K562 (cell line): ENCODE results near the gene LRFN3. TPM values are rescaled to one million over a fixed set of nuclear protein-coding genes. Genes with fewer than 3 reads are reported as not detected.

ENCODE experiments used
- ATAC-seq: fragments of 200-7000 bp; cut with Tn5 transposase; 3 replicates; pipeline ENCODE4 v1.9.1; 2020; ENCODE audit warnings: moderate library complexity
- BruUV-seq: library from RNA; stranded (reverse); fragments of 400-500 nt; replicated peaks from 2 replicates; lab custom pipeline; 2021; lab: Mats Ljungman, UMichigan
- CTCF ChIA-PET: fragments of 300-600 bp; formaldehyde crosslinking; extraction: SDS; loops from one replicate; lab custom pipeline; 2021; ENCODE audit warnings: low intra/inter-chr PET ratio; lab: Yijun Ruan, JAX
- POLR2A ChIA-PET: fragments of 300-600, 350-650 bp; sonication (Branson Sonifier 250); formaldehyde crosslinking; extraction: SDS; loops from one replicate; lab custom pipeline; 2021; ENCODE audit warnings: antibody characterized with exemption, inconsistent platforms; lab: Yijun Ruan, JAX
- DNase-seq, 4 experiments: peaks; one replicate each; pipeline versions ENCODE4 v3.0.0 to v3.0.0-alpha.2; 2011 to 2018; ENCODE audit warnings: low spot score in 3 of 4, mixed read lengths in 3 of 4; ENCODE audit errors: extremely low read depth in 1 of 4
- FAIRE-seq: peaks from 2 replicates; lab custom pipeline; 2011; peaks lifted over from hg19 to GRCh38; lab: Jason Lieb, UNC
- H2AFZ ChIP-seq: 2 replicates; pipeline ENCODE4 v1.6.0; 2011; ENCODE audit warnings: low read depth, low read length, control low read depth, inconsistent platforms
- H3K27ac ChIP-seq: fragments of 200-600 bp; 3 replicates; pipeline ENCODE4 v1.8.0; 2011; ENCODE audit warnings: low read depth, mild to moderate bottlenecking, control low read depth, inconsistent platforms, low read length, moderate library complexity, mixed read lengths; ENCODE audit errors: extremely low read depth
- H3K27me3 ChIP-seq, 2 experiments: fragments of 300-600 bp in 1 of 2; 2 replicates in 1 of 2; 3 replicates in 1 of 2; pipeline versions ENCODE4 v1.6.0 to v1.8.0; 2011; ENCODE audit warnings: inconsistent platforms in 2 of 2, low read length in 2 of 2, mild to moderate bottlenecking in 1 of 2, mixed read lengths in 1 of 2, moderate library complexity in 1 of 2; ENCODE audit not compliant: control insufficient read depth in 2 of 2, insufficient read depth in 2 of 2
- H3K36me3 ChIP-seq: fragments of 300-600 bp; 3 replicates; pipeline ENCODE4 v1.8.0; 2011; ENCODE audit warnings: mild to moderate bottlenecking, low read length, inconsistent platforms; ENCODE audit not compliant: control insufficient read depth, insufficient read depth
- H3K4me1 ChIP-seq, 2 experiments: fragments of 200-600 bp in 1 of 2; replicated peaks in 1 of 2; 2 replicates in 1 of 2; 3 replicates in 1 of 2; pipeline versions ENCODE4 v1.5.1 to v1.8.0; 2011; ENCODE audit warnings: inconsistent platforms in 2 of 2, low read length in 2 of 2, mild to moderate bottlenecking in 1 of 2, mixed read lengths in 1 of 2, moderate library complexity in 1 of 2; ENCODE audit not compliant: control insufficient read depth in 2 of 2, insufficient read depth in 2 of 2
- H3K4me2 ChIP-seq: 2 replicates; pipeline ENCODE4 v1.6.1; 2011; ENCODE audit warnings: low read length, control low read depth, inconsistent platforms, mixed read lengths; ENCODE audit not compliant: insufficient read depth
- H3K4me3 ChIP-seq: fragments of 200-600 bp; sonication (generic), shearing (Covaris generic); 2 replicates; pipeline ENCODE4 v1.5.1; 2016; ENCODE audit warnings: control low read depth, inconsistent platforms
- H3K79me2 ChIP-seq: fragments of 200-600 bp; 3 replicates; pipeline ENCODE4 v1.8.0; 2011; ENCODE audit warnings: low read length, inconsistent platforms; ENCODE audit not compliant: control insufficient read depth, insufficient read depth
- H3K9ac ChIP-seq, 2 experiments: 2 replicates each; pipeline versions ENCODE4 v1.6.0 to v1.6.1; 2011; ENCODE audit warnings: low read depth in 2 of 2, low read length in 2 of 2, control low read depth in 1 of 2, inconsistent platforms in 1 of 2, mild to moderate bottlenecking in 1 of 2, mixed read lengths in 1 of 2; ENCODE audit not compliant: insufficient read depth in 1 of 2
- H3K9me1 ChIP-seq: one replicate; pipeline ENCODE4 v1.6.0; 2011; ENCODE audit warnings: inconsistent platforms, mild to moderate bottlenecking, low read length, moderate library complexity; ENCODE audit not compliant: control insufficient read depth, insufficient read depth
- H3K9me3 ChIP-seq: replicated peaks from 2 replicates; pipeline ENCODE4 v1.5.1; 2011; ENCODE audit warnings: low read depth, low read length, inconsistent platforms; ENCODE audit not compliant: control insufficient read depth, insufficient read depth
- H4K20me1 ChIP-seq: replicated peaks from 2 replicates; pipeline ENCODE4 v1.6.1; 2011; ENCODE audit warnings: low read length, inconsistent platforms, mixed read lengths; ENCODE audit not compliant: control insufficient read depth, insufficient read depth
- EGR1 ChIP-seq: fragments of 450-650 bp; conservative IDR thresholded peaks from 2 replicates; pipeline ENCODE4 v1.6.1; 2017; ENCODE audit warnings: mild to moderate bottlenecking
- MAX ChIP-seq: sonication (generic); formaldehyde crosslinking; IDR thresholded peaks from 2 replicates; pipeline ENCODE4 v1.9.0; 2022; ENCODE audit warnings: mild to moderate bottlenecking, missing genetic modification reagents
- NCOA2 ChIP-seq, 2 experiments: fragments of 450-650 bp; IDR thresholded peaks; 2 replicates each; pipeline ENCODE4 v1.6.1; 2018; ENCODE audit warnings: mild to moderate bottlenecking in 2 of 2, moderate library complexity in 1 of 2; ENCODE audit not compliant: partially characterized antibody in 2 of 2
- ZNF121 ChIP-seq: sonication (generic); formaldehyde crosslinking; conservative IDR thresholded peaks from 2 replicates; pipeline ENCODE4 v1.8.0; 2022; ENCODE audit warnings: missing genetic modification reagents
- ZNF277 ChIP-seq: fragments of 250-450 bp; sonication (Bioruptor Pico); IDR thresholded peaks from 2 replicates; pipeline ENCODE4 v1.8.0; 2022; ENCODE audit warnings: inconsistent platforms, mild to moderate bottlenecking, moderate library complexity, borderline replicate concordance
- WGBS: fragments of 100-300 bp; shearing (Covaris generic); methylation state at CpG from one replicate; pipeline ENCODE4 v1.1.6; 2016; ENCODE audit warnings: low coverage, mixed read lengths; ENCODE audit not compliant: insufficient coverage; ENCODE audit errors: missing lambda C conversion rate; 5-methylcytosine and 5-hydroxymethylcytosine counted together
- in situ Hi-C: fragments of 300-500 bp; cut with MboI; formaldehyde crosslinking; loops from 4 replicates; pipeline ENCODE4 v1.15.0; 2018; ENCODE audit warnings: inconsistent platforms, mixed read lengths
- intact Hi-C: fragments of 100-400 bp; cut with micrococcal nuclease; formaldehyde crosslinking; loops from 2 replicates; pipeline ENCODE4 v1.14.2; 2022
- polyA plus RNA-seq, 8 experiments: library from polyadenylated mRNA; depleted of rRNA in 4 of 8; stranded (reverse) in 5 of 8; unstranded in 3 of 8; fragments of >200 nt; fragmentation: Nextera tagmentation in 2 of 8; fragmentation: Illumina TruSeq in 1 of 8; extraction: Ambion mirVana in 2 of 8; extraction: Trizol in 1 of 8; gene quantifications; 2 replicates each; pipeline versions ENCODE4 v1.2.1 to v1.2.3, GENCODE V29; 2011 to 2014; ENCODE audit warnings: inconsistent platforms in 1 of 8, missing spikeins in 1 of 8
- total RNA-seq, 7 experiments: library from RNA; depleted of rRNA in 6 of 7; stranded (reverse); fragments of >200 nt in 6 of 7; fragmentation: Illumina TruSeq in 2 of 7; extraction: Trizol in 2 of 7; gene quantifications; 2 replicates each; pipeline versions ENCODE4 v1.2.1 to v1.2.3, GENCODE V29; 2011 to 2021; ENCODE audit warnings: low replicate concordance in 1 of 7

LRFN3 gene
- total and polyA plus RNA-seq, 9 of the 15 experiments (the other 6 are each of a cell fraction or from before 2014, with no cell fraction given) = 0.03 to 0.12 (median 0.11) TPM; not detected in 6

GRCh38 chr19:35943321-35944301 is 7.4 kb downstream of the LRFN3 start:
- BruUV-seq = no TSS peak
- 5% methylated on average over 9 of the region's 9 CpGs for WGBS
- Histone ChIP-seq H3K9me3 (no peaks in the 10 kb centered on the region), H4K20me1 (peaks cover 13% of the 10 kb centered on the region; the same call in 1 of the 2 replicates), H3K27me3 (peaks cover 34 to 69% of the 10 kb centered on the region in 2 experiments), H3K4me1 (peaks cover 0 to 26% of the 10 kb centered on the region in 2 experiments; a peak in 2 of 5 replicates), H3K4me3 (no peak overlapping the region), H3K36me3 (no peaks in the 10 kb centered on the region), H2AFZ (no peak overlapping the region), H3K9me1 (no peaks in the 10 kb centered on the region), H3K4me2 (no peak overlapping the region), H3K79me2 (no peaks in the 10 kb centered on the region), H3K9ac (no peak overlapping the region), H3K27ac (no peak overlapping the region)
- DNase-seq (no peak), ATAC-seq (no peak), FAIRE-seq (no peak)
- intact Hi-C loops (no loop called here), in situ Hi-C loops (no loop called here)
- POLR2A ChIA-PET = interaction anchor here (0.6 to 1.5 kb wide), 3 partner anchors 14 to 209 kb away, joined by 3 read pairs; partner anchors contain the start of gene THAP8
- CTCF ChIA-PET = interaction anchor here (0.6 kb wide), 1 partner anchor 615 kb away, joined by 3 read pairs; no protein-coding TSS in a partner anchor
- TF ChIP-seq NCOA2 (IDR thresholded peaks at IDR 0.05; ENCODE audit: partially characterized antibody in 2 of 2) (no peak), ZNF121 (CRISPR knock-in tag) (peak; percentile 53)

GRCh38 chr19:35944556-35944955 is 8.4 kb downstream of the LRFN3 start:
- CTCF ChIA-PET = no interaction called here
- H3K9ac ChIP-seq = peak overlapping the region in 1 of 2 experiments; percentile 88; a peak in 2 of 4 replicates
- H4K20me1 ChIP-seq = peaks cover 13% of the 10 kb centered on the region; the same call in 1 of the 2 replicates
- H3K79me2 ChIP-seq = no peaks in the 10 kb centered on the region
- no TSS peak for BruUV-seq
- FAIRE-seq (no peak), DNase-seq (peak in 3 of 4 experiments; percentile 23 to 58 (median 49)), ATAC-seq (peak; percentile 49)
- H3K27me3 ChIP-seq = peaks cover 31 to 69% of the 10 kb centered on the region in 2 experiments
- peak overlapping the region; percentile 65; the same call in 1 of the 2 replicates for H2AFZ ChIP-seq
- 9% methylated on average over 47 of the region's 52 CpGs for WGBS
- POLR2A ChIA-PET = no interaction called here
- H3K4me1 ChIP-seq = peaks cover 0 to 21% of the 10 kb centered on the region in 2 experiments; a peak in 2 of 5 replicates
- no peaks in the 10 kb centered on the region for H3K9me1 ChIP-seq
- intact Hi-C loops = no loop called here
- no peak overlapping the region for H3K27ac ChIP-seq
- no peak overlapping the region for H3K4me3 ChIP-seq
- H3K36me3 ChIP-seq = no peaks in the 10 kb centered on the region
- H3K4me2 ChIP-seq = peak overlapping the region; percentile 61
- in situ Hi-C loops = no loop called here
- H3K9me3 ChIP-seq = no peaks in the 10 kb centered on the region
- TF ChIP-seq EGR1 (peak; percentile 59), ZNF277 (CRISPR knock-in tag) (no peak), MAX (peak; percentile 89)
